ENCODE data around the gene UGT1A9. TPM values are rescaled to one million over a fixed set of nuclear protein-coding genes. Genes with fewer than 3 reads are reported as not detected.

UGT1A9 gene
- total and polyA plus RNA-seq, 7 experiments from 2014 or later: not detected

DNA sequence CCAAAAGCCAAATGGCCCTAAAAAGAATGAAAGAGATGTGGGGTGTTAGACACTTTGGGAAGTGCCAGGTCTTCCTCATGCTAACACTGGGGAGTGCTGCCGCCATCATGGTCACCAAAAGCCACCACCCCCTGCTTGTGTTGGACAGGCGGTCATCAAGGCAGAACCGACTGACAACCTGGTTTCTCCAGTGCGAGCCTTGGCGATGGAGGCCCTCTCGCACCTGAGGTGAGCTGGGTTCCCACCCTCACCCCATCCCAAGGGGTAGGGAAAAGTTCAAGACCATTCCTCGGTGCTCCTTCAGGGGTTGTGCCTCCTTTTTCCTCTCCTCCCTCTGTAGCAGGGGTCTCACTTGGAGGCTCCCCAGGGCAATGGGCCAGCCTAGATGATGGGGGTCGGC is 140.0 kb downstream of the UGT1A9 start:
- H3K4me1 Mint-ChIP-seq: no peaks in the 10 kb centered on the region
- no peak overlapping the region for H3K27ac Mint-ChIP-seq
- Histone ChIP-seq H3K4me1 (ENCODE audit: control insufficient read depth in 2 of 2, insufficient read depth in 2 of 2, low read length in 2 of 2) (no peaks in the 10 kb centered on the region), H3K9me3 (ENCODE audit: control insufficient read depth in 2 of 3, low read length in 3 of 3) (no peaks in the 10 kb centered on the region), H3K27ac (ENCODE audit: low read depth, low read length) (no peak overlapping the region), H3K4me3 (ENCODE audit: low read length) (no peak overlapping the region), H3K36me3 (ENCODE audit: control insufficient read depth in 2 of 3, insufficient read depth in 3 of 3, low read length in 3 of 3) (no peaks in the 10 kb centered on the region), H3K27me3 (ENCODE audit: control insufficient read depth in 2 of 2, insufficient read depth in 2 of 2, low read length in 2 of 2) (no peaks in the 10 kb centered on the region)
- H3K4me3 Mint-ChIP-seq: no peak overlapping the region
- peak in 2 of 9 donors; percentile 3 to 13 for DNase-seq
- no peak for ATAC-seq
- POLR2A ChIA-PET: no interaction called here
- H3K27me3 Mint-ChIP-seq: peaks cover 4 to 26% (median 10%) of the 10 kb centered on the region in 5 donors
- H3K36me3 Mint-ChIP-seq: no peaks in the 10 kb centered on the region
- CTCF ChIA-PET: no interaction called here
- intact Hi-C loops (cut with micrococcal nuclease): no loop called here
- H3K9me3 Mint-ChIP-seq: peaks cover 0 to 1% (median 0%) of the 10 kb centered on the region in 11 donors

DNA sequence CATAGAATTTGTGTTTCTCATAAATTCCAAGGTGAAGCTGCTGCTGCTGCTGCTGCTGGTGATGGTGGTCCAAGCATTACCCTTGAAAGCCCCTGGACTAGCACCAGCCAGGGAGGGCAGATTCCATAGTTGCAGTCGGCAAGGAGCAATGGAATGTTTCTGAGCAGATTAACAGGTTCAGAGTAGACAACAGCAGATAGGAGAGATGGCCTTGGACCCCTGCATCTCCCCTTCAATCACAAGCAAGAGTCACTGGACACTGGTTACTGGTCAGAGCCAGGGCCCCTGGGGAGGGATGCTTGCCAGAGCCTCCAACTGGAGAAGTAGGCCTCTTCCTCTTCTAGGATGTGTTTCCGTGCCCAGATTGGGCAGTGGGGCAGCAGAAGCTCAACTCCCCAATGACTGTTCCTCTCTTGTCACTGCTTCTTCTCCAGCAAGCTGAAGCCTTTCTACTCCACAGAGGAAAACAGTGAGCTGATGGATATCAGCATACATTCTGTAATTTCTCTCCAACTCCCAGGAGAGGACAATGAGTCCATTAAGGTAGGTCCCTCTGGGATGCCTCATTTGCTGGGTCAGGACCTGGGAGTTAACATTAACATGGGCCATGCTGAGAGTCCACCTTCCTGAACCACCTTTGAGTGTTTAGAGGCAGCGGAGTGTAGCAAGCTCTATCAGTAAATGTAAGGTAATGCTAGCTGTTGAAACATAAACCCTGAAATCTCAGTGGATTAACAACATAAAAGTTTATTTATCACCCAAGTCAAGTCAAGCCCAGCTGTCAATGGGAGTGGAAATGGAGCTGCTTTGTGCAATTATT is 141.7 kb downstream of the UGT1A9 start:
- no peak overlapping the region for H3K4me3 ChIP-seq (ENCODE audit: low read length)
- CTCF ChIA-PET: no interaction called here
- H3K4me3 Mint-ChIP-seq: no peak overlapping the region
- no peaks in the 10 kb centered on the region for H3K4me1 ChIP-seq (ENCODE audit: control insufficient read depth in 2 of 2, insufficient read depth in 2 of 2, low read length in 2 of 2)
- intact Hi-C loops (cut with micrococcal nuclease): no loop called here
- DNase-seq (no peak), ATAC-seq (no peak)
- H3K4me1 Mint-ChIP-seq: no peaks in the 10 kb centered on the region
- H3K36me3 ChIP-seq (ENCODE audit: control insufficient read depth in 2 of 3, insufficient read depth in 3 of 3, low read length in 3 of 3): no peaks in the 10 kb centered on the region
- H3K27me3 Mint-ChIP-seq: peaks cover 9 to 30% (median 10%) of the 10 kb centered on the region in 5 donors
- H3K36me3 Mint-ChIP-seq: no peaks in the 10 kb centered on the region
- H3K27me3 ChIP-seq (ENCODE audit: control insufficient read depth in 2 of 2, insufficient read depth in 2 of 2, low read length in 2 of 2): no peaks in the 10 kb centered on the region
- POLR2A ChIA-PET: no interaction called here
- H3K9me3 Mint-ChIP-seq: peaks cover 0 to 1% (median 0%) of the 10 kb centered on the region in 11 donors
- H3K9me3 ChIP-seq (ENCODE audit: control insufficient read depth in 2 of 3, low read length in 3 of 3): no peaks in the 10 kb centered on the region
- H3K27ac ChIP-seq (ENCODE audit: low read depth, low read length): no peak overlapping the region
- H3K27ac Mint-ChIP-seq: no peak overlapping the region

DNA sequence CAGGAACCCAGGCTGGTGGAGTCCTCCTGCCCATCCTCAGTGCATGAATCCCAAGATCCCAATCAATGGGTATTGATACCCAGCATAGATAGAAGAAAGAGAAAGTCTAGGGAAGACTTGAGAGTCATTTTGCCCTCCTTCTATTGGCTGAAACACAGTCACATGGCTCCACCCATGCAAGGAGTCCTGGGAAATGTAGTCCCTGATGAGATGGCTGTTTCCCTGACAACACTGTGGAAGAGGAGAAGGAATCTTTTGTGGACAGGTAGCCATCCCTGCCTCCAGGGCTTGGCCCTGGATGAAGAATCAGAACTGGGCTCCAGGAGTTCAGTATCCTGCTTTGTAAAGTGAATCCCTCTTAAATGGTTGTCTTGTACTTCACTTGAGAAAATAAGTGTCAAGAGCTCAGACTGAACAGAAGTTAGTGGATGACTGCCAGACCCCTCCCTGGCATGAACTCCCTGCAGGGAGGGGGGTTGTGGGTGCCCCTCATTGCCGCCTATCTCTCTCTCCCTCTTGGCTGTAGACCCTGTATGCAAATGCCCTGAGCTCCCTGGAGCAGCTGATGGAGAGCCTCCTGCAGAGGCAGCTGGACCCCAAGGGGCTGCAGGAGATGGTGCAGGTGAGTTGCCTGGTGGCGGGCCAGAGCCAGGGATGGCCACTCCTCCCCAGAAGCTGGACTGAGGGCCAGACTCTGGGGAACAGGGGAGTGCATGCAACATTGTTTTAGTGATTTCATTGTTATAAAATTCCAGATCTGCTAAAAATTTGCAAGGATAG is 142.5 kb downstream of the UGT1A9 start:
- ChIA-PET POLR2A (no interaction called here), CTCF (no interaction called here)
- no peaks in the 10 kb centered on the region for H3K4me1 Mint-ChIP-seq
- intact Hi-C loops (cut with micrococcal nuclease): no loop called here
- DNase-seq (no peak), ATAC-seq (no peak)
- H3K4me1 ChIP-seq (ENCODE audit: control insufficient read depth in 2 of 2, insufficient read depth in 2 of 2, low read length in 2 of 2): no peaks in the 10 kb centered on the region
- no peak overlapping the region for H3K27ac ChIP-seq (ENCODE audit: low read depth, low read length)
- no peaks in the 10 kb centered on the region for H3K27me3 ChIP-seq (ENCODE audit: control insufficient read depth in 2 of 2, insufficient read depth in 2 of 2, low read length in 2 of 2)
- H3K36me3 Mint-ChIP-seq: no peaks in the 10 kb centered on the region
- H3K36me3 ChIP-seq (ENCODE audit: control insufficient read depth in 2 of 3, insufficient read depth in 3 of 3, low read length in 3 of 3): no peaks in the 10 kb centered on the region
- H3K27ac Mint-ChIP-seq: no peak overlapping the region
- no peak overlapping the region for H3K4me3 Mint-ChIP-seq
- peaks cover 7 to 34% (median 10%) of the 10 kb centered on the region in 5 donors for H3K27me3 Mint-ChIP-seq
- no peak overlapping the region for H3K4me3 ChIP-seq (ENCODE audit: low read length)
- H3K9me3 ChIP-seq (ENCODE audit: control insufficient read depth in 2 of 3, low read length in 3 of 3): no peaks in the 10 kb centered on the region
- peaks cover 0 to 1% (median 0%) of the 10 kb centered on the region in 11 donors for H3K9me3 Mint-ChIP-seq

DNA sequence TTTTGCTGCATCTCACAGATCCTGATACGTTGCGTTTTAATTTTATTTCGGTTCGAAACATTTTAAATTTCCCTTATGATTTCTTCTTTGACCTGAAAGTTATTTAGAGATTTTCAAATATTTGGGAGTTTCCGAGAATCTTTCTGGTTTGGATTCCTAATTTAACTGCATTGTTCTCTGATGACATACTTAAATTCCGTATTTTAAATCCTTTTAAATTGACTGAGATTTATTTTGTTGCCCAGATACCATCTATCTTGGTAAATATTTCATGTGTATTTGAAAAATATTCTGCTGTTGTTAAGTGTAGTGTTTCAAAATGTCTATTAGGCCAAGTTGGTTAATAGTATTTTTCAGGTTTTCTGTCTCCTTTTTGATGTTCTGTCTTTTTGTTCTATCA is 144.2 kb downstream of the UGT1A9 start:
- ATAC-seq (no peak), DNase-seq (no peak)
- Histone ChIP-seq H3K27ac (ENCODE audit: low read depth, low read length) (no peak overlapping the region), H3K27me3 (ENCODE audit: control insufficient read depth in 2 of 2, insufficient read depth in 2 of 2, low read length in 2 of 2) (no peaks in the 10 kb centered on the region), H3K4me3 (ENCODE audit: low read length) (no peak overlapping the region), H3K36me3 (ENCODE audit: control insufficient read depth in 2 of 3, insufficient read depth in 3 of 3, low read length in 3 of 3) (no peaks in the 10 kb centered on the region), H3K4me1 (ENCODE audit: control insufficient read depth in 2 of 2, insufficient read depth in 2 of 2, low read length in 2 of 2) (no peaks in the 10 kb centered on the region), H3K9me3 (ENCODE audit: control insufficient read depth in 2 of 3, low read length in 3 of 3) (no peaks in the 10 kb centered on the region)
- Mint-ChIP-seq H3K36me3 (no peaks in the 10 kb centered on the region), H3K27me3 (peaks cover 4 to 23% (median 5%) of the 10 kb centered on the region in 5 donors), H3K27ac (no peak overlapping the region), H3K9me3 (peaks cover 0 to 1% (median 0%) of the 10 kb centered on the region in 11 donors), H3K4me3 (no peak overlapping the region), H3K4me1 (no peaks in the 10 kb centered on the region)
- POLR2A ChIA-PET: no interaction called here
- CTCF ChIA-PET: no interaction called here
- intact Hi-C loops (cut with micrococcal nuclease): no loop called here

DNA sequence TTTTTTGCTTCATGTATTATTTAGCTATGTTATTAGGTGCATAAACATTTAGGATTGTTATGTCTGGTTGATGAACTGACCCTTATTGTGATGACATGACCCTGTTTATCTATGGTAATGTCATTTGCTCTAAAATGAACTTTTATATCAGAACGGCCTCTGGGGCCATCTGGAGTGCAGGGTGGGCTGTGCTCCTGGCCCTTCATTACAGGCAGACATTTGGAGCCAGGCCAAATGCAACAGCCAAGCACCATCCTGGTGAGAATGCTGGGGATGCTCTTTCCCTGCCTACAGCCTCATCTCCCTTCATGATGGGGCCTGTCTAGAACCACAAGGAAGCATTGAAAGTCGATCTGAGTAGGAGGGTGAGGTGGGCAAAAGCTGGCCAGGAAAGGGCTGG is 144.6 kb downstream of the UGT1A9 start:
- Histone ChIP-seq H3K36me3 (ENCODE audit: control insufficient read depth in 2 of 3, insufficient read depth in 3 of 3, low read length in 3 of 3) (no peaks in the 10 kb centered on the region), H3K4me3 (ENCODE audit: low read length) (no peak overlapping the region), H3K9me3 (ENCODE audit: control insufficient read depth in 2 of 3, low read length in 3 of 3) (no peaks in the 10 kb centered on the region), H3K4me1 (ENCODE audit: control insufficient read depth in 2 of 2, insufficient read depth in 2 of 2, low read length in 2 of 2) (no peaks in the 10 kb centered on the region), H3K27ac (ENCODE audit: low read depth, low read length) (no peak overlapping the region), H3K27me3 (ENCODE audit: control insufficient read depth in 2 of 2, insufficient read depth in 2 of 2, low read length in 2 of 2) (no peaks in the 10 kb centered on the region)
- intact Hi-C loops (cut with micrococcal nuclease): no loop called here
- Mint-ChIP-seq H3K36me3 (no peaks in the 10 kb centered on the region), H3K4me1 (no peaks in the 10 kb centered on the region), H3K27me3 (peaks cover under 1 to 23% (median 5%) of the 10 kb centered on the region in 5 donors), H3K9me3 (peaks cover 0 to 1% (median 0%) of the 10 kb centered on the region in 11 donors), H3K4me3 (no peak overlapping the region), H3K27ac (no peak overlapping the region)
- no peak for ATAC-seq
- DNase-seq: no peak
- POLR2A ChIA-PET: no interaction called here
- CTCF ChIA-PET: no interaction called here

DNA sequence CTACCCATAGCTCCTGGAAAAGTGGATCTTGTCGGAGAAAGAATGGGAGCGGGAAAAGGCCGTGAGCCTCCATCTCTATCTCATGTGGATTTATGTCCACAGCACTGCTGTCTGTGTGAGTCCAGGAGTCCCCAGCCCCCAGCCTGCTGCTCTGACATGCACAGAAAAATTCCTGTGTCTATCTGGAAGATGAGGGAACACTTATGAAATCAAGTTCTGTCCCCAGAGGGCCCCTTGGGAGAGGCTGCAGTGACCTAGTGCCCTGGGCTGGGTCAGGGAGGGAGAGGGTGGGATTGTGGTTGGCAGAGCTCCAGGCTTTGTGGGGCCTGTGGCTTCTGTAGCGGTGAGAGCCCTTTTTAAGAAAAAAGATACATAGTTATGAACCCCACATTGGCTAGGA is 145.1 kb downstream of the UGT1A9 start:
- Histone ChIP-seq H3K36me3 (ENCODE audit: control insufficient read depth in 2 of 3, insufficient read depth in 3 of 3, low read length in 3 of 3) (no peaks in the 10 kb centered on the region), H3K4me3 (ENCODE audit: low read length) (no peak overlapping the region), H3K4me1 (ENCODE audit: control insufficient read depth in 2 of 2, insufficient read depth in 2 of 2, low read length in 2 of 2) (no peaks in the 10 kb centered on the region), H3K9me3 (ENCODE audit: control insufficient read depth in 2 of 3, low read length in 3 of 3) (no peaks in the 10 kb centered on the region), H3K27me3 (ENCODE audit: control insufficient read depth in 2 of 2, insufficient read depth in 2 of 2, low read length in 2 of 2) (no peaks in the 10 kb centered on the region), H3K27ac (ENCODE audit: low read depth, low read length) (no peak overlapping the region)
- H3K27ac Mint-ChIP-seq: no peak overlapping the region
- H3K4me3 Mint-ChIP-seq: no peak overlapping the region
- no peak for DNase-seq
- POLR2A ChIA-PET: no interaction called here
- H3K36me3 Mint-ChIP-seq: no peaks in the 10 kb centered on the region
- H3K27me3 Mint-ChIP-seq: peaks cover 0 to 23% (median 5%) of the 10 kb centered on the region in 5 donors
- CTCF ChIA-PET: no interaction called here
- peaks cover 0 to 1% (median 0%) of the 10 kb centered on the region in 11 donors for H3K9me3 Mint-ChIP-seq
- no peak for ATAC-seq
- intact Hi-C loops (cut with micrococcal nuclease): no loop called here
- H3K4me1 Mint-ChIP-seq: no peaks in the 10 kb centered on the region

All from naive thymus-derived CD4-positive, alpha-beta T cell (primary cell).